CD4-positive, alpha-beta T cell treated with Interferon alpha-2 for 1 hour (primary cell): ENCODE measurements around the gene NAA10.

Experiments used
- DNase-seq, 2 donors: peaks; one replicate each; pipeline ENCODE4 v3.0.0-alpha.2; 2020 to 2022

Gene NAA10

GRCh38 chrX:153966841-153967535 lies 32.2 kb upstream of the NAA10 start:
- peak; percentile 56 to 65 for DNase-seq

- DNase-seq = no peak
These were observed 31.4 kb upstream of the NAA10 start for GRCh38 chrX:153966283-153966688.

- DNase-seq = no peak
These were observed 30.6 kb upstream of the NAA10 start for GRCh38 chrX:153965406-153965805.

- DNase-seq = no peak
These were observed 29.3 kb upstream of the NAA10 start for GRCh38 chrX:153964105-153964504.

GRCh38 chrX:153963546-153963945 lies 28.7 kb upstream of the NAA10 start:
- DNase-seq = no peak

- no peak for DNase-seq
These were observed 26.5 kb upstream of the NAA10 start for GRCh38 chrX:153961292-153961691.

- DNase-seq = no peak
These were observed 25.9 kb upstream of the NAA10 start for GRCh38 chrX:153960786-153961185.

- DNase-seq = no peak
These were observed 25.2 kb upstream of the NAA10 start for GRCh38 chrX:153960077-153960476.

- no peak for DNase-seq
These were observed 24.8 kb upstream of the NAA10 start for GRCh38 chrX:153959649-153960048.

- DNase-seq = no peak
These were observed 23.8 kb upstream of the NAA10 start for GRCh38 chrX:153958605-153959004.

- DNase-seq = no peak
These were observed 22.4 kb upstream of the NAA10 start for GRCh38 chrX:153957224-153957623.

GRCh38 chrX:153956044-153956907 lies 21.4 kb upstream of the NAA10 start:
- no peak for DNase-seq

- no peak for DNase-seq
These were observed 20.4 kb upstream of the NAA10 start for GRCh38 chrX:153955228-153955732.

GRCh38 chrX:153954558-153955227 lies 19.9 kb upstream of the NAA10 start:
- DNase-seq = no peak

- DNase-seq = no peak
These were observed 19.2 kb upstream of the NAA10 start for GRCh38 chrX:153953892-153954557.

GRCh38 chrX:153953342-153953830 lies 18.5 kb upstream of the NAA10 start:
- DNase-seq = peak; percentile 76 to 83

GRCh38 chrX:153952373-153953026 lies 17.7 kb upstream of the NAA10 start:
- DNase-seq = no peak

GRCh38 chrX:153951683-153952372 lies 17.0 kb upstream of the NAA10 start:
- DNase-seq = no peak

- no peak for DNase-seq
These were observed 15.3 kb upstream of the NAA10 start for GRCh38 chrX:153950127-153950526.

GRCh38 chrX:153948847-153949805 lies 14.3 kb upstream of the NAA10 start:
- no peak for DNase-seq
